Gastrocnemius medialis (tissue), 4 donors: ENCODE measurements around the gene OR5K3. TPM values are rescaled to one million over a fixed set of nuclear protein-coding genes. Genes with fewer than 3 reads are reported as not detected.

Source experiments
- ATAC-seq, 2 donors: fragments of 150-250 bp; one replicate each; pipeline ENCODE4 v1.9.1; 2016
- DNase-seq, 2 donors: peaks; one replicate each; pipeline ENCODE4 v3.0.0-alpha.2; 2019
- H3K27ac ChIP-seq, 4 donors: fragments of 200-600 bp; sonication (generic); 1 replicate in 1 of 4; 2 replicates in 3 of 4; pipeline ENCODE4 v1.5.1; 2016 to 2018; ENCODE audit warnings: mild to moderate bottlenecking in 2 of 4, moderate library complexity in 1 of 4
- H3K27me3 ChIP-seq, 3 donors: fragments of 200-600 bp; sonication (generic) in 2 of 3; 1 replicate in 1 of 3; 2 replicates in 2 of 3; pipeline versions ENCODE4 v1.5.1 to v1.6.0; 2016 to 2019; ENCODE audit warnings: mild to moderate bottlenecking in 1 of 3, moderate library complexity in 1 of 3
- H3K36me3 ChIP-seq, 2 donors: fragments of 200-600 bp; sonication (generic) in 1 of 2; one replicate each; pipeline ENCODE4 v1.5.1; 2017 to 2018
- H3K4me1 ChIP-seq, 2 donors: fragments of 200-600 bp; sonication (generic) in 1 of 2; one replicate each; pipeline ENCODE4 v1.5.1; 2016 to 2017; ENCODE audit warnings: mild to moderate bottlenecking in 2 of 2
- H3K4me3 ChIP-seq, 4 donors: fragments of 200-600 bp; sonication (generic) in 3 of 4; 1 replicate in 1 of 4; 2 replicates in 3 of 4; pipeline ENCODE4 v1.5.1; 2016 to 2019; ENCODE audit warnings: mild to moderate bottlenecking in 2 of 4
- H3K9me3 ChIP-seq, 3 donors: fragments of 200-600 bp; sonication (generic) in 2 of 3; 1 replicate in 1 of 3; 2 replicates in 2 of 3; pipeline ENCODE4 v1.5.1; 2016 to 2019
- POLR2A ChIP-seq, 2 donors: fragments of 450-650 bp; IDR thresholded peaks; one replicate each; pipeline ENCODE4 v1.6.1; 2017; ENCODE audit warnings: antibody characterized with exemption in 2 of 2, mild to moderate bottlenecking in 2 of 2, moderate library complexity in 2 of 2
- in situ Hi-C, 4 donors: fragments of 200-750 bp; cut with MboI; loops; one replicate each; pipeline versions ENCODE4 v1.15.0 to v1.8.0; 2017; ENCODE audit warnings: low sequenced_read_pairs in 4 of 4
- intact Hi-C: fragments of 100-400 bp; cut with DNase I; formaldehyde crosslinking; loops from one replicate; pipeline ENCODE4 v1.15.1; 2023; ENCODE audit warnings: low total_unique reads
- total RNA-seq, 4 donors: library from RNA; depleted of rRNA; stranded (reverse); fragments of >200 nt; gene quantifications; one replicate each; pipeline versions ENCODE4 v1.1.0 to v1.2.3, GENCODE V29; 2016
- TF ChIP-seq, protein P1 (sequence below), 5 experiments: fragments of 450-650 bp in 3 of 5; fragments of 200-600 bp in 2 of 5; sonication (generic) in 2 of 5; IDR thresholded peaks in 4 of 5; conservative IDR thresholded peaks in 1 of 5; 1 replicate in 4 of 5; 2 replicates in 1 of 5; pipeline ENCODE4 v1.5.1; 2016 to 2019; ENCODE audit warnings: antibody characterized with exemption in 5 of 5, mild to moderate bottlenecking in 3 of 5, moderate library complexity in 3 of 5

The OR5K3 gene
- total RNA-seq, 4 donors from 2014 or later = not detected

GRCh38 chr3:98402507-98402906 lies 12.0 kb downstream of the OR5K3 start:
- Histone ChIP-seq H3K36me3 (no peaks in the 10 kb centered on the region), H3K27ac (no peak overlapping the region), H3K4me1 (no peaks in the 10 kb centered on the region), H3K4me3 (no peak overlapping the region), H3K27me3 (no peaks in the 10 kb centered on the region), H3K9me3 (peaks cover 0 to 4% (median 0%) of the 10 kb centered on the region in 3 donors)
- in situ Hi-C loops (no loop called here), intact Hi-C loops (no loop called here)
- no peak for TF ChIP-seq POLR2A (IDR thresholded peaks at IDR 0.05)
- TF ChIP-seq, protein P1, sequence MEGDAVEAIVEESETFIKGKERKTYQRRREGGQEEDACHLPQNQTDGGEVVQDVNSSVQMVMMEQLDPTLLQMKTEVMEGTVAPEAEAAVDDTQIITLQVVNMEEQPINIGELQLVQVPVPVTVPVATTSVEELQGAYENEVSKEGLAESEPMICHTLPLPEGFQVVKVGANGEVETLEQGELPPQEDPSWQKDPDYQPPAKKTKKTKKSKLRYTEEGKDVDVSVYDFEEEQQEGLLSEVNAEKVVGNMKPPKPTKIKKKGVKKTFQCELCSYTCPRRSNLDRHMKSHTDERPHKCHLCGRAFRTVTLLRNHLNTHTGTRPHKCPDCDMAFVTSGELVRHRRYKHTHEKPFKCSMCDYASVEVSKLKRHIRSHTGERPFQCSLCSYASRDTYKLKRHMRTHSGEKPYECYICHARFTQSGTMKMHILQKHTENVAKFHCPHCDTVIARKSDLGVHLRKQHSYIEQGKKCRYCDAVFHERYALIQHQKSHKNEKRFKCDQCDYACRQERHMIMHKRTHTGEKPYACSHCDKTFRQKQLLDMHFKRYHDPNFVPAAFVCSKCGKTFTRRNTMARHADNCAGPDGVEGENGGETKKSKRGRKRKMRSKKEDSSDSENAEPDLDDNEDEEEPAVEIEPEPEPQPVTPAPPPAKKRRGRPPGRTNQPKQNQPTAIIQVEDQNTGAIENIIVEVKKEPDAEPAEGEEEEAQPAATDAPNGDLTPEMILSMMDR (IDR thresholded peaks at IDR 0.05 in 4 of 5, conservative IDR thresholded peaks at IDR 0.05 in 1 of 5) = no peak
- ATAC-seq = no peak
- DNase-seq = no peak

DNA sequence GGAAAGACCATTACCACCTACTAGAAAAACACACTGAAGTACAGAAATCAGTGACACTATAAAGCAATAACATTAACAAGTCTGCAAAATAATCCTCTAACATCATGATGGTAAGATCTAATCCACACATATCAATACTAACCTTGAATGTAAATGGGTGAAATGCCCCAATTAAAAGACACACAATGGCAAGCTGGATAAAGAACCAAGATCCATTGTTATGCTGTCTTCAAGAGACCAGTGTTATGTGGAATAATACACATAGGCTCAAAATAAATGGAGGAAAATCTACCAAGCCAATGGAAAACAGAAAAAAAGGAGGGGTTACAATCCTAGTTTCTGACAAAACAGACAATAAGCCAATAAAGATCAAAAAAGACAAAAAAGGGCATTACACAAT lies 13.5 kb downstream of the OR5K3 start:
- in situ Hi-C loops = no loop called here
- H3K27ac ChIP-seq = no peak overlapping the region
- intact Hi-C loops = no loop called here
- no peak for DNase-seq
- H3K4me3 ChIP-seq = no peak overlapping the region
- TF ChIP-seq, protein P1 (IDR thresholded peaks at IDR 0.05 in 4 of 5, conservative IDR thresholded peaks at IDR 0.05 in 1 of 5) = no peak
- TF ChIP-seq POLR2A (IDR thresholded peaks at IDR 0.05) = no peak
- H3K27me3 ChIP-seq = no peaks in the 10 kb centered on the region
- H3K9me3 ChIP-seq = peaks cover 0 to 4% (median 0%) of the 10 kb centered on the region in 3 donors
- H3K36me3 ChIP-seq = no peaks in the 10 kb centered on the region
- no peak for ATAC-seq
- no peaks in the 10 kb centered on the region for H3K4me1 ChIP-seq

DNA sequence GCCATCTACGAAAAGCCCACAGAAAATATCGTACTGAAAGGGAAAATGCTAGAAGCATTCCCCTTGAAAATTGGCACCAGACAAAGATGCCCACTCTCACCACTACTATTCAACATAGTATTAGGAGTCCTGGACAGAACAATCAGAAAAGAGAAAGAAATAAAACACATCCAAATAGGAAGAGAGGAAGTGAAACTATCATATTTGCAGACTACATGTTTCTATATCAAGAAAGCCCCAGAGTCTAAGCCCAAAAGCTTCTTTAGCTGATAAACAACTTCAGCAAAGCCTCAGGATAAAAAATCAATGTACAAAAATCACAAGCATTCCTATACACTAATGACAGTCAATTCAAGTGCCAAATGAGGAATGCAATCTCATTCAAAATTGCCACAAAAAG lies 15.6 kb downstream of the OR5K3 start:
- in situ Hi-C loops (no loop called here), intact Hi-C loops (no loop called here)
- H3K9me3 ChIP-seq = peaks cover 0 to 4% (median 0%) of the 10 kb centered on the region in 3 donors
- no peak for TF ChIP-seq POLR2A (IDR thresholded peaks at IDR 0.05)
- TF ChIP-seq, protein P1 (IDR thresholded peaks at IDR 0.05 in 4 of 5, conservative IDR thresholded peaks at IDR 0.05 in 1 of 5) = no peak
- DNase-seq (no peak), ATAC-seq (no peak)
- no peaks in the 10 kb centered on the region for H3K4me1 ChIP-seq
- no peak overlapping the region for H3K4me3 ChIP-seq
- no peaks in the 10 kb centered on the region for H3K27me3 ChIP-seq
- H3K36me3 ChIP-seq = no peaks in the 10 kb centered on the region
- no peak overlapping the region for H3K27ac ChIP-seq

GRCh38 chr3:98432575-98432974 lies 42.1 kb downstream of the OR5K3 start:
- no peaks in the 10 kb centered on the region for H3K4me1 ChIP-seq
- no peaks in the 10 kb centered on the region for H3K27me3 ChIP-seq
- TF ChIP-seq, protein P1 (IDR thresholded peaks at IDR 0.05 in 4 of 5, conservative IDR thresholded peaks at IDR 0.05 in 1 of 5) = no peak
- no peak for TF ChIP-seq POLR2A (IDR thresholded peaks at IDR 0.05)
- DNase-seq = no peak
- H3K27ac ChIP-seq = no peak overlapping the region
- intact Hi-C loops (no loop called here), in situ Hi-C loops (no loop called here)
- no peak for ATAC-seq
- no peaks in the 10 kb centered on the region for H3K36me3 ChIP-seq
- no peak overlapping the region for H3K4me3 ChIP-seq
- H3K9me3 ChIP-seq = peaks cover 0 to 5% (median 0%) of the 10 kb centered on the region in 3 donors

GRCh38 chr3:98433764-98434163 lies 43.3 kb downstream of the OR5K3 start:
- Histone ChIP-seq H3K9me3 (peaks cover 0 to 5% (median 0%) of the 10 kb centered on the region in 3 donors), H3K4me1 (no peaks in the 10 kb centered on the region), H3K36me3 (no peaks in the 10 kb centered on the region), H3K4me3 (no peak overlapping the region), H3K27me3 (no peaks in the 10 kb centered on the region), H3K27ac (no peak overlapping the region)
- in situ Hi-C loops = no loop called here
- TF ChIP-seq, protein P1 (IDR thresholded peaks at IDR 0.05 in 4 of 5, conservative IDR thresholded peaks at IDR 0.05 in 1 of 5) = no peak
- no peak for TF ChIP-seq POLR2A (IDR thresholded peaks at IDR 0.05)
- no peak for ATAC-seq
- intact Hi-C loops = no loop called here
- DNase-seq = no peak
